Liver (tissue), 9 donors: Measurements from ENCODE around the gene SPATA1. TPM values are rescaled to one million over a fixed set of nuclear protein-coding genes. Genes with fewer than 3 reads are reported as not detected.

Experiments used
- DNase-seq: peaks from one replicate; pipeline ENCODE4 v3.0.0-alpha.2; 2017; ENCODE audit warnings: low spot score
- H3K27ac ChIP-seq, 2 donors: one replicate each; pipeline ENCODE4 v1.7.0; 2013; ENCODE audit warnings: inconsistent platforms in 2 of 2, low read length in 2 of 2, control low read depth in 1 of 2, low read depth in 1 of 2, mild to moderate bottlenecking in 1 of 2
- H3K27me3 ChIP-seq, 4 donors: one replicate each; pipeline versions ENCODE4 v1.6.1 to v1.7.0; 2013; ENCODE audit warnings: low read length in 3 of 4, inconsistent platforms in 1 of 4, mild to moderate bottlenecking in 1 of 4, moderate library complexity in 1 of 4; ENCODE audit not compliant: control insufficient read depth in 4 of 4, insufficient read depth in 4 of 4
- H3K36me3 ChIP-seq, 4 donors: one replicate each; pipeline versions ENCODE4 v1.6.1 to v1.7.0; 2013; ENCODE audit warnings: low read length in 3 of 4, mild to moderate bottlenecking in 3 of 4, low read depth in 1 of 4, moderate library complexity in 1 of 4; ENCODE audit not compliant: control insufficient read depth in 4 of 4, insufficient read depth in 3 of 4
- H3K4me1 ChIP-seq, 4 donors: one replicate each; pipeline versions ENCODE4 v1.6.1 to v1.7.0; 2013; ENCODE audit warnings: low read length in 3 of 4, mild to moderate bottlenecking in 3 of 4, moderate library complexity in 1 of 4; ENCODE audit not compliant: control insufficient read depth in 4 of 4, insufficient read depth in 4 of 4
- H3K4me3 ChIP-seq, 3 donors: one replicate each; pipeline versions ENCODE4 v1.6.1 to v1.7.0; 2013; ENCODE audit warnings: low read length in 3 of 3, control low read depth in 1 of 3, low read depth in 1 of 3, mild to moderate bottlenecking in 1 of 3
- H3K9ac ChIP-seq, 2 donors: one replicate each; pipeline ENCODE4 v1.7.0; 2013; ENCODE audit warnings: low read length in 2 of 2, mild to moderate bottlenecking in 2 of 2, moderate library complexity in 2 of 2, control low read depth in 1 of 2, low read depth in 1 of 2
- H3K9me3 ChIP-seq, 4 donors: one replicate each; pipeline versions ENCODE4 v1.6.1 to v1.7.0; 2013; ENCODE audit warnings: low read length in 3 of 4; ENCODE audit not compliant: control insufficient read depth in 4 of 4
- EGR1 ChIP-seq, 2 donors: IDR thresholded peaks; 2 replicates each; pipeline ENCODE4 v1.6.1; 2016 to 2018; ENCODE audit warnings: antibody characterized with exemption in 2 of 2, low read depth in 2 of 2
- FOXA1 ChIP-seq: IDR thresholded peaks from 2 replicates; pipeline ENCODE4 v1.6.1; 2016; ENCODE audit warnings: antibody characterized with exemption
- FOXA2 ChIP-seq: IDR thresholded peaks from 2 replicates; pipeline ENCODE4 v1.6.1; 2016; ENCODE audit warnings: antibody characterized with exemption
- GABPA ChIP-seq, 2 donors: IDR thresholded peaks in 1 of 2; conservative IDR thresholded peaks in 1 of 2; 2 replicates each; pipeline ENCODE4 v1.6.1; 2016; ENCODE audit warnings: antibody characterized with exemption in 2 of 2, mild to moderate bottlenecking in 1 of 2, moderate library complexity in 1 of 2
- HNF4A ChIP-seq, 2 donors: conservative IDR thresholded peaks; 2 replicates each; pipeline ENCODE4 v1.6.1; 2016; ENCODE audit warnings: antibody characterized with exemption in 2 of 2, mild to moderate bottlenecking in 2 of 2
- HNF4G ChIP-seq: IDR thresholded peaks from 2 replicates; pipeline ENCODE4 v1.6.1; 2016; ENCODE audit warnings: antibody characterized with exemption
- JUND ChIP-seq, 2 donors: IDR thresholded peaks; 2 replicates each; pipeline ENCODE4 v1.6.1; 2016; ENCODE audit warnings: antibody characterized with exemption in 2 of 2
- NR2F2 ChIP-seq: IDR thresholded peaks from 2 replicates; pipeline ENCODE4 v1.6.1; 2016; ENCODE audit warnings: antibody characterized with exemption
- RAD21 ChIP-seq, 2 donors: IDR thresholded peaks; 2 replicates each; pipeline ENCODE4 v1.6.1; 2016; ENCODE audit warnings: antibody characterized with exemption in 2 of 2, mild to moderate bottlenecking in 2 of 2
- SP1 ChIP-seq: IDR thresholded peaks from 2 replicates; pipeline ENCODE4 v1.6.1; 2018; ENCODE audit warnings: antibody characterized with exemption, mild to moderate bottlenecking
- TAF1 ChIP-seq: conservative IDR thresholded peaks from 2 replicates; pipeline ENCODE4 v1.6.1; 2016; ENCODE audit warnings: antibody characterized with exemption, mild to moderate bottlenecking
- YY1 ChIP-seq: IDR thresholded peaks from 2 replicates; pipeline ENCODE4 v1.6.1; 2016; ENCODE audit warnings: antibody characterized with exemption, mild to moderate bottlenecking
- WGBS: extraction: QIAGEN DNeasy Blood & Tissue Kit; methylation state at CpG from one replicate; pipeline ENCODE4 v1.1.7; 2013; 5-methylcytosine and 5-hydroxymethylcytosine counted together
- polyA plus RNA-seq, 2 donors: library from polyadenylated mRNA; stranded (reverse) in 1 of 2; unstranded in 1 of 2; fragments of 200-250 nt in 1 of 2; fragments of >200 nt in 1 of 2; fragmentation: Nextera tagmentation in 1 of 2; extraction: Ambion mirVana in 1 of 2; gene quantifications; one replicate each; pipeline versions ENCODE4 v1.2.1 to v1.2.3, GENCODE V29; 2013 to 2015
- total RNA-seq, 2 donors: library from RNA; depleted of rRNA; stranded (reverse); fragments of >200 nt; gene quantifications; one replicate each; pipeline ENCODE4 v1.2.3, GENCODE V29; 2014
- TF ChIP-seq, protein P1 (sequence below): IDR thresholded peaks from 2 replicates; pipeline ENCODE4 v1.6.1; 2016; ENCODE audit warnings: antibody characterized with exemption
- TF ChIP-seq, protein P2 (sequence below): fragments of 150-350 bp; IDR thresholded peaks from 2 replicates; pipeline ENCODE4 v1.5.1; 2017; ENCODE audit warnings: improper control_type of control experiment, low read depth, low read length; ENCODE audit not compliant: missing input control
- TF ChIP-seq, protein P3 (sequence below): IDR thresholded peaks from 2 replicates; pipeline ENCODE4 v1.6.1; 2016; ENCODE audit warnings: antibody characterized with exemption
- TF ChIP-seq, protein P4 (sequence below): IDR thresholded peaks from 2 replicates; pipeline ENCODE4 v1.6.1; 2016; ENCODE audit warnings: antibody characterized with exemption, mild to moderate bottlenecking
- TF ChIP-seq, protein P5 (sequence below): IDR thresholded peaks from 2 replicates; pipeline ENCODE4 v1.6.1; 2016; ENCODE audit warnings: antibody characterized with exemption
- donor health status: healthy.
- donor health status: healthy.
- donor health status: healthy.
- donor health status: healthy.
- donor health status: healthy.

Gene SPATA1
- total and polyA plus RNA-seq, 4 donors: 0.06 to 2.2 (median 0.54) TPM

DNA sequence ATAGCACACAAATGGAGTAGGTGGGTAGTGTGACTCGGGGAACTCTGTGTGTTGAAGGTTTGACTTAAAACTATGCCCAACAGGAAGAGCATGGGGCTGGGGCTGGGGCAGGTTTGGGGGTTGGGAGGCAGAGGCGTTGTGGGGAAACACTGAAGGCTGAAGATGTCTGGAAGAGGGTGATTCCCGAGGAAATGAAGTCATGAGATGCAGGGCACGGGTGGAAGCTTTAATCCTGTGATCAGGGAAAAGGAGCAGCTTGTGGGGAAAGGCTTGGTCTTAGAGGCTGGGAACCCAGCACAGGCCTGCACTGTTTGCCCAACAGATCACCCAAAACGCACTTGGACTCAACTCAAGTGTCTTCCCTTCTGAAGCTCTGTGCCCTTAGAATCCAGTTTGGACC lies 94.6 kb downstream of the SPATA1 start:
- TF ChIP-seq YY1 (no peak), TAF1 (no peak), FOXA1 (no peak), RAD21 (IDR thresholded peaks at IDR 0.05) (no peak), JUND (IDR thresholded peaks at IDR 0.05) (no peak), FOXA2 (no peak), NR2F2 (no peak), HNF4G (no peak), EGR1 (IDR thresholded peaks at IDR 0.05; ENCODE audit: low read depth in 2 of 2) (no peak), SP1 (no peak), HNF4A (conservative IDR thresholded peaks at IDR 0.05) (no peak), GABPA (IDR thresholded peaks at IDR 0.05 in 1 of 2, conservative IDR thresholded peaks at IDR 0.05 in 1 of 2) (no peak)
- TF ChIP-seq, protein P1, sequence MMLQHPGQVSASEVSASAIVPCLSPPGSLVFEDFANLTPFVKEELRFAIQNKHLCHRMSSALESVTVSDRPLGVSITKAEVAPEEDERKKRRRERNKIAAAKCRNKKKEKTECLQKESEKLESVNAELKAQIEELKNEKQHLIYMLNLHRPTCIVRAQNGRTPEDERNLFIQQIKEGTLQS: no peak
- TF ChIP-seq, protein P2, sequence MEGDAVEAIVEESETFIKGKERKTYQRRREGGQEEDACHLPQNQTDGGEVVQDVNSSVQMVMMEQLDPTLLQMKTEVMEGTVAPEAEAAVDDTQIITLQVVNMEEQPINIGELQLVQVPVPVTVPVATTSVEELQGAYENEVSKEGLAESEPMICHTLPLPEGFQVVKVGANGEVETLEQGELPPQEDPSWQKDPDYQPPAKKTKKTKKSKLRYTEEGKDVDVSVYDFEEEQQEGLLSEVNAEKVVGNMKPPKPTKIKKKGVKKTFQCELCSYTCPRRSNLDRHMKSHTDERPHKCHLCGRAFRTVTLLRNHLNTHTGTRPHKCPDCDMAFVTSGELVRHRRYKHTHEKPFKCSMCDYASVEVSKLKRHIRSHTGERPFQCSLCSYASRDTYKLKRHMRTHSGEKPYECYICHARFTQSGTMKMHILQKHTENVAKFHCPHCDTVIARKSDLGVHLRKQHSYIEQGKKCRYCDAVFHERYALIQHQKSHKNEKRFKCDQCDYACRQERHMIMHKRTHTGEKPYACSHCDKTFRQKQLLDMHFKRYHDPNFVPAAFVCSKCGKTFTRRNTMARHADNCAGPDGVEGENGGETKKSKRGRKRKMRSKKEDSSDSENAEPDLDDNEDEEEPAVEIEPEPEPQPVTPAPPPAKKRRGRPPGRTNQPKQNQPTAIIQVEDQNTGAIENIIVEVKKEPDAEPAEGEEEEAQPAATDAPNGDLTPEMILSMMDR: no peak
- TF ChIP-seq, protein P3, sequence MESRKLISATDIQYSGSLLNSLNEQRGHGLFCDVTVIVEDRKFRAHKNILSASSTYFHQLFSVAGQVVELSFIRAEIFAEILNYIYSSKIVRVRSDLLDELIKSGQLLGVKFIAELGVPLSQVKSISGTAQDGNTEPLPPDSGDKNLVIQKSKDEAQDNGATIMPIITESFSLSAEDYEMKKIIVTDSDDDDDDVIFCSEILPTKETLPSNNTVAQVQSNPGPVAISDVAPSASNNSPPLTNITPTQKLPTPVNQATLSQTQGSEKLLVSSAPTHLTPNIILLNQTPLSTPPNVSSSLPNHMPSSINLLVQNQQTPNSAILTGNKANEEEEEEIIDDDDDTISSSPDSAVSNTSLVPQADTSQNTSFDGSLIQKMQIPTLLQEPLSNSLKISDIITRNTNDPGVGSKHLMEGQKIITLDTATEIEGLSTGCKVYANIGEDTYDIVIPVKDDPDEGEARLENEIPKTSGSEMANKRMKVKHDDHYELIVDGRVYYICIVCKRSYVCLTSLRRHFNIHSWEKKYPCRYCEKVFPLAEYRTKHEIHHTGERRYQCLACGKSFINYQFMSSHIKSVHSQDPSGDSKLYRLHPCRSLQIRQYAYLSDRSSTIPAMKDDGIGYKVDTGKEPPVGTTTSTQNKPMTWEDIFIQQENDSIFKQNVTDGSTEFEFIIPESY: no peak
- TF ChIP-seq, protein P4, sequence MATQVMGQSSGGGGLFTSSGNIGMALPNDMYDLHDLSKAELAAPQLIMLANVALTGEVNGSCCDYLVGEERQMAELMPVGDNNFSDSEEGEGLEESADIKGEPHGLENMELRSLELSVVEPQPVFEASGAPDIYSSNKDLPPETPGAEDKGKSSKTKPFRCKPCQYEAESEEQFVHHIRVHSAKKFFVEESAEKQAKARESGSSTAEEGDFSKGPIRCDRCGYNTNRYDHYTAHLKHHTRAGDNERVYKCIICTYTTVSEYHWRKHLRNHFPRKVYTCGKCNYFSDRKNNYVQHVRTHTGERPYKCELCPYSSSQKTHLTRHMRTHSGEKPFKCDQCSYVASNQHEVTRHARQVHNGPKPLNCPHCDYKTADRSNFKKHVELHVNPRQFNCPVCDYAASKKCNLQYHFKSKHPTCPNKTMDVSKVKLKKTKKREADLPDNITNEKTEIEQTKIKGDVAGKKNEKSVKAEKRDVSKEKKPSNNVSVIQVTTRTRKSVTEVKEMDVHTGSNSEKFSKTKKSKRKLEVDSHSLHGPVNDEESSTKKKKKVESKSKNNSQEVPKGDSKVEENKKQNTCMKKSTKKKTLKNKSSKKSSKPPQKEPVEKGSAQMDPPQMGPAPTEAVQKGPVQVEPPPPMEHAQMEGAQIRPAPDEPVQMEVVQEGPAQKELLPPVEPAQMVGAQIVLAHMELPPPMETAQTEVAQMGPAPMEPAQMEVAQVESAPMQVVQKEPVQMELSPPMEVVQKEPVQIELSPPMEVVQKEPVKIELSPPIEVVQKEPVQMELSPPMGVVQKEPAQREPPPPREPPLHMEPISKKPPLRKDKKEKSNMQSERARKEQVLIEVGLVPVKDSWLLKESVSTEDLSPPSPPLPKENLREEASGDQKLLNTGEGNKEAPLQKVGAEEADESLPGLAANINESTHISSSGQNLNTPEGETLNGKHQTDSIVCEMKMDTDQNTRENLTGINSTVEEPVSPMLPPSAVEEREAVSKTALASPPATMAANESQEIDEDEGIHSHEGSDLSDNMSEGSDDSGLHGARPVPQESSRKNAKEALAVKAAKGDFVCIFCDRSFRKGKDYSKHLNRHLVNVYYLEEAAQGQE: no peak
- TF ChIP-seq, protein P5, sequence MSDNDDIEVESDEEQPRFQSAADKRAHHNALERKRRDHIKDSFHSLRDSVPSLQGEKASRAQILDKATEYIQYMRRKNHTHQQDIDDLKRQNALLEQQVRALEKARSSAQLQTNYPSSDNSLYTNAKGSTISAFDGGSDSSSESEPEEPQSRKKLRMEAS: no peak
- H3K4me1 ChIP-seq: no peaks in the 10 kb centered on the region
- peaks cover 0 to 2% (median 0%) of the 10 kb centered on the region in 4 donors for H3K36me3 ChIP-seq
- no peak for DNase-seq
- WGBS: 86% methylated on average over 5 of the region's 5 CpGs
- no peaks in the 10 kb centered on the region for H3K27me3 ChIP-seq
- no peak overlapping the region for H3K27ac ChIP-seq
- H3K9ac ChIP-seq: no peak overlapping the region
- no peak overlapping the region for H3K4me3 ChIP-seq
- H3K9me3 ChIP-seq: peaks cover 7 to 20% (median 13%) of the 10 kb centered on the region in 4 donors

DNA sequence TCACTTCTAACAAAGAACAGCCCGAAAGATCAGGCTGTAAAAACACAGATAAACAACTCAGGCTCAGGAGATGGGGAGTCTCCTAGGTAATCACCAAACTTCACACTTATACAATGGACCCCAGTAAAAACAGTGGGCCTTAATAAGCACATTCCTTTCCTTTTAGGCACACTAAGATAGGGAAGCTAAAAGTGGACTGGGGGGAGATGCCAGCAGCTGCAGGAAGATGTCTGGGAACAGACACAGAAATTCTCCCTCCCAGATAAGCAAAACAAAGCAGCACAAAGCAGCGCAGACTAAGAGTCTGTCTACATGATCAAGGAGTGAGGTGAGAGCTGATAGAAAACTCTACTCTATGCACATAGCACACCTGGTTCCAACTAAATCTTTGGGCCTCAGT lies 97.0 kb downstream of the SPATA1 start:
- H3K9ac ChIP-seq: no peak overlapping the region
- DNase-seq: no peak
- no peaks in the 10 kb centered on the region for H3K27me3 ChIP-seq
- TF ChIP-seq JUND (IDR thresholded peaks at IDR 0.05) (no peak), RAD21 (IDR thresholded peaks at IDR 0.05) (no peak)
- TF ChIP-seq, protein P1: no peak
- H3K4me1 ChIP-seq: no peaks in the 10 kb centered on the region
- peaks cover 8 to 29% (median 15%) of the 10 kb centered on the region in 4 donors for H3K9me3 ChIP-seq
- peaks cover 0 to 2% (median 0%) of the 10 kb centered on the region in 4 donors for H3K36me3 ChIP-seq
- no peak overlapping the region for H3K4me3 ChIP-seq
- H3K27ac ChIP-seq: peak overlapping the region in 1 of 2 donors; percentile 13
- 49% methylated on average over 2 of the region's 2 CpGs for WGBS
